Measurements from ENCODE around the gene FRMD4B. TPM values are rescaled to one million over a fixed set of nuclear protein-coding genes. Genes with fewer than 3 reads are reported as not detected.
A peak's percentile ranks its signal among the peaks of the same experiment; 100 is the strongest.

FRMD4B gene
- total RNA-seq, 1 donor from 2014 or later, result 17.3 TPM

- Mint-ChIP-seq H3K4me3 (no peak overlapping the region), H3K36me3 (no peaks in the 10 kb centered on the region), H3K9me3 (no peaks in the 10 kb centered on the region), H3K27me3 (ENCODE audit: insufficient read depth, low read depth) (peaks cover 2% of the 10 kb centered on the region), H3K27ac (no peak overlapping the region), H3K4me1 (peaks cover 3% of the 10 kb centered on the region)
- no peaks in the 10 kb centered on the region for H3K36me3 ChIP-seq
- no peaks in the 10 kb centered on the region for H4K20me1 ChIP-seq (ENCODE audit: low read depth)
- no peak overlapping the region for H2AFZ ChIP-seq (replicated peaks)
- no peak overlapping the region for H3K4me3 ChIP-seq
- H3K27ac ChIP-seq, result no peak overlapping the region
- TF ChIP-seq CTCF (IDR thresholded peaks at IDR 0.05), result peak; percentile 51
- no peak for TF ChIP-seq EZH2phosphoT487 (IDR thresholded peaks at IDR 0.05)
- TF ChIP-seq EZH2 (IDR thresholded peaks at IDR 0.05), result no peak
- no peaks in the 10 kb centered on the region for H3K9me3 ChIP-seq (ENCODE audit: low read depth)
- H3K4me1 ChIP-seq, result no peaks in the 10 kb centered on the region
- DNase-seq (ENCODE audit: low spot score), result peak; percentile 46
- no peaks in the 10 kb centered on the region for H3K27me3 ChIP-seq
- H3K4me2 ChIP-seq, result no peak overlapping the region
- no peaks in the 10 kb centered on the region for H3F3A ChIP-seq (ENCODE audit: low read depth)
- H3K79me2 ChIP-seq (ENCODE audit: low read depth), result no peaks in the 10 kb centered on the region
- H3K9ac ChIP-seq, result no peak overlapping the region
Observed at GRCh38 chr3:69309814-69310213, 76.1 kb downstream of the FRMD4B start.

- Mint-ChIP-seq H3K9me3 (no peaks in the 10 kb centered on the region), H3K4me1 (peaks cover 3% of the 10 kb centered on the region), H3K36me3 (no peaks in the 10 kb centered on the region), H3K27me3 (ENCODE audit: insufficient read depth, low read depth) (no peaks in the 10 kb centered on the region), H3K4me3 (no peak overlapping the region), H3K27ac (no peak overlapping the region)
- H3K27ac ChIP-seq, result no peak overlapping the region
- H3K36me3 ChIP-seq, result no peaks in the 10 kb centered on the region
- no peaks in the 10 kb centered on the region for H3K9me3 ChIP-seq (ENCODE audit: low read depth)
- DNase-seq (ENCODE audit: low spot score), result peak; percentile 83
- no peaks in the 10 kb centered on the region for H3K4me1 ChIP-seq
- H3K79me2 ChIP-seq (ENCODE audit: low read depth), result no peaks in the 10 kb centered on the region
- no peaks in the 10 kb centered on the region for H3K27me3 ChIP-seq
- H3F3A ChIP-seq (ENCODE audit: low read depth), result no peaks in the 10 kb centered on the region
- H3K4me2 ChIP-seq, result no peak overlapping the region
- no peaks in the 10 kb centered on the region for H4K20me1 ChIP-seq (ENCODE audit: low read depth)
- TF ChIP-seq CTCF (IDR thresholded peaks at IDR 0.05), result peak; percentile 94
- TF ChIP-seq EZH2 (IDR thresholded peaks at IDR 0.05), result no peak
- TF ChIP-seq EZH2phosphoT487 (IDR thresholded peaks at IDR 0.05), result no peak
- no peak overlapping the region for H3K9ac ChIP-seq
- H3K4me3 ChIP-seq, result no peak overlapping the region
- H2AFZ ChIP-seq (replicated peaks), result no peak overlapping the region
Observed at GRCh38 chr3:69306239-69307185, 79.4 kb downstream of the FRMD4B start.

- Histone ChIP-seq H3F3A (ENCODE audit: low read depth) (no peaks in the 10 kb centered on the region), H3K4me2 (no peak overlapping the region), H3K27ac (no peak overlapping the region), H2AFZ (replicated peaks) (no peak overlapping the region), H3K9ac (no peak overlapping the region), H3K36me3 (no peaks in the 10 kb centered on the region), H3K9me3 (ENCODE audit: low read depth) (no peaks in the 10 kb centered on the region), H3K4me3 (no peak overlapping the region), H4K20me1 (ENCODE audit: low read depth) (no peaks in the 10 kb centered on the region), H3K27me3 (no peaks in the 10 kb centered on the region), H3K4me1 (no peaks in the 10 kb centered on the region), H3K79me2 (ENCODE audit: low read depth) (no peaks in the 10 kb centered on the region)
- Mint-ChIP-seq H3K27me3 (ENCODE audit: insufficient read depth, low read depth) (peaks cover 2% of the 10 kb centered on the region), H3K27ac (no peak overlapping the region), H3K4me1 (peaks cover 3% of the 10 kb centered on the region), H3K4me3 (no peak overlapping the region), H3K36me3 (no peaks in the 10 kb centered on the region), H3K9me3 (no peaks in the 10 kb centered on the region)
- TF ChIP-seq CTCF (IDR thresholded peaks at IDR 0.05) (no peak), EZH2phosphoT487 (IDR thresholded peaks at IDR 0.05) (no peak), EZH2 (IDR thresholded peaks at IDR 0.05) (no peak)
- no peak for DNase-seq (ENCODE audit: low spot score)
Observed at GRCh38 chr3:69305011-69305410, 80.9 kb downstream of the FRMD4B start.

Measured in neural progenitor cell (in vitro differentiated cells).